Kidney (tissue), 14 donors: ENCODE results near the gene SLC5A10. TPM values are rescaled to one million over a fixed set of nuclear protein-coding genes. Genes with fewer than 3 reads are reported as not detected.

Experiments used
- DNase-seq, 5 donors: peaks; one replicate each; pipeline ENCODE4 v3.0.0-alpha.2; 2013 to 2020
- FAIRE-seq: peaks from 2 replicates; lab custom pipeline; 2012; peaks lifted over from hg19 to GRCh38; lab: Jason Lieb, UNC
- H3K27ac ChIP-seq, 2 donors: one replicate each; pipeline ENCODE4 v1.7.0; 2013; ENCODE audit warnings: low read depth in 2 of 2, low read length in 2 of 2, inconsistent platforms in 1 of 2
- H3K27me3 ChIP-seq: one replicate; pipeline ENCODE4 v1.7.1; 2013; ENCODE audit warnings: low read length, inconsistent platforms; ENCODE audit not compliant: control insufficient read depth, insufficient read depth
- H3K36me3 ChIP-seq, 3 donors: one replicate each; pipeline versions ENCODE4 v1.7.0 to v1.7.1; 2013; ENCODE audit warnings: low read length in 3 of 3, control low read depth in 1 of 3, inconsistent platforms in 1 of 3; ENCODE audit not compliant: insufficient read depth in 3 of 3, control insufficient read depth in 2 of 3
- H3K4me1 ChIP-seq, 3 donors: one replicate each; pipeline versions ENCODE4 v1.7.0 to v1.7.1; 2013; ENCODE audit warnings: low read length in 3 of 3, inconsistent platforms in 1 of 3, low read depth in 1 of 3; ENCODE audit not compliant: control insufficient read depth in 2 of 3, insufficient read depth in 2 of 3
- H3K4me3 ChIP-seq, 3 donors: one replicate each; pipeline versions ENCODE4 v1.7.0 to v1.8.1; 2013; ENCODE audit warnings: low read length in 3 of 3, control low read depth in 1 of 3, inconsistent platforms in 1 of 3
- H3K9ac ChIP-seq, 3 donors: one replicate each; pipeline versions ENCODE4 v1.7.0 to v1.7.1; 2013; ENCODE audit warnings: low read length in 3 of 3, control low read depth in 1 of 3, inconsistent platforms in 1 of 3
- H3K9me3 ChIP-seq, 3 donors: one replicate each; pipeline versions ENCODE4 v1.7.0 to v1.7.1; 2013; ENCODE audit warnings: low read length in 3 of 3, control low read depth in 1 of 3, inconsistent platforms in 1 of 3; ENCODE audit not compliant: control insufficient read depth in 2 of 3, insufficient read depth in 1 of 3
- CTCF ChIP-seq: IDR thresholded peaks from 3 replicates; pipeline ENCODE4 v1.5.1; 2012; ENCODE audit warnings: mild to moderate bottlenecking, moderate library complexity, borderline replicate concordance; ENCODE audit not compliant: insufficient read depth; ENCODE audit errors: extremely low read depth
- intact Hi-C: fragments of 100-400 bp; cut with DNase I; formaldehyde crosslinking; loops from one replicate; pipeline ENCODE4 v1.11.1; 2022
- polyA plus RNA-seq: library from polyadenylated mRNA; stranded (reverse); fragments of 350-450 nt; fragmentation: Illumina TruSeq; extraction: RNeasy Lipid Tissue Mini Kit (QIAGEN cat#74804); gene quantifications from one replicate; pipeline ENCODE4 v1.2.3, GENCODE V29; 2014; ENCODE audit warnings: low read depth, low replicate concordance; ENCODE audit not compliant: insufficient read depth
- total RNA-seq: library from RNA; stranded (reverse); fragmentation: NEBNext Ultra II Directional; extraction: Animal tissue kit (Norgen Biotek cat#: 25700); gene quantifications from one replicate; pipeline ENCODE4 v1.2.1, GENCODE V29; 2021
- donor health status: control.
- donor health status: control.
- donor health status: control.
- donor health status: control.
- donor health status: control.
- donor health status: DM: yes; HTN: yes; CAD: no.
- donor health status: Normal renal cell carcinoma (clear cell type).

The SLC5A10 gene
- total and polyA plus RNA-seq, 2 donors from 2014 or later = 9.7 to 16.5 TPM

GRCh38 chr17:18957831-18958230 is 5.9 kb downstream of the SLC5A10 start:
- FAIRE-seq (no peak), DNase-seq (peak in 1 of 5 donors; percentile 29)
- intact Hi-C loops = no loop called here
- H3K9me3 ChIP-seq = no peaks in the 10 kb centered on the region
- H3K36me3 ChIP-seq = peaks cover 0 to 6% (median 2%) of the 10 kb centered on the region in 3 donors
- H3K4me1 ChIP-seq = no peaks in the 10 kb centered on the region
- no peaks in the 10 kb centered on the region for H3K27me3 ChIP-seq
- no peak overlapping the region for H3K4me3 ChIP-seq
- no peak for TF ChIP-seq CTCF
- H3K27ac ChIP-seq = no peak overlapping the region
- H3K9ac ChIP-seq = no peak overlapping the region

- H3K9ac ChIP-seq = no peak overlapping the region
- H3K4me3 ChIP-seq = no peak overlapping the region
- peak in 1 of 5 donors; percentile 54 for DNase-seq
These were observed 6.6 kb downstream of the SLC5A10 start for GRCh38 chr17:18958611-18959010.

GRCh38 chr17:18959071-18959844 is 7.3 kb downstream of the SLC5A10 start:
- Histone ChIP-seq H3K36me3 (peaks cover 0 to 6% (median 2%) of the 10 kb centered on the region in 3 donors), H3K4me1 (no peaks in the 10 kb centered on the region), H3K27me3 (no peaks in the 10 kb centered on the region), H3K9ac (no peak overlapping the region), H3K9me3 (no peaks in the 10 kb centered on the region), H3K4me3 (no peak overlapping the region), H3K27ac (no peak overlapping the region)
- intact Hi-C loops = no loop called here
- no peak for FAIRE-seq
- TF ChIP-seq CTCF = no peak
- peak in 3 of 5 donors; percentile 38 to 65 (median 43) for DNase-seq

More at GRCh38 chr17:18958611-18959010, 6.6 kb downstream of the SLC5A10 start:
- no peak for TF ChIP-seq CTCF
- Histone ChIP-seq H3K36me3 (peaks cover 0 to 6% (median 2%) of the 10 kb centered on the region in 3 donors), H3K27me3 (no peaks in the 10 kb centered on the region), H3K27ac (no peak overlapping the region), H3K9me3 (no peaks in the 10 kb centered on the region), H3K4me1 (no peaks in the 10 kb centered on the region)
- FAIRE-seq = no peak
- intact Hi-C loops = no loop called here
